Endodermal cell (in vitro differentiated cells): ENCODE data around the gene OR4D6. TPM values are rescaled to one million over a fixed set of nuclear protein-coding genes. Genes with fewer than 3 reads are reported as not detected.

Source experiments
- DNase-seq: peaks from one replicate; pipeline ENCODE4 v3.0.0-alpha.2; 2017
- H3K27ac ChIP-seq: 2 replicates; pipeline ENCODE4 v1.5.1; 2013; ENCODE audit warnings: mild to moderate bottlenecking, low read depth, low read length, moderate library complexity
- H3K27me3 ChIP-seq: 2 replicates; pipeline ENCODE4 v1.6.1; 2013; ENCODE audit warnings: mild to moderate bottlenecking, low read length, moderate library complexity; ENCODE audit not compliant: insufficient read depth, control insufficient read depth, poor library complexity, severe bottlenecking
- H3K36me3 ChIP-seq: 2 replicates; pipeline ENCODE4 v1.7.0; 2013; ENCODE audit warnings: mild to moderate bottlenecking, low read length, moderate library complexity; ENCODE audit not compliant: control insufficient read depth, insufficient read depth
- H3K4me1 ChIP-seq: one replicate; pipeline ENCODE4 v1.7.0; 2013; ENCODE audit warnings: low read length; ENCODE audit not compliant: control insufficient read depth, insufficient read depth
- H3K4me3 ChIP-seq: 2 replicates; pipeline ENCODE4 v1.5.1; 2013; ENCODE audit warnings: mild to moderate bottlenecking, low read length, moderate library complexity
- H3K9ac ChIP-seq: 2 replicates; pipeline ENCODE4 v1.6.1; 2013; ENCODE audit warnings: mild to moderate bottlenecking, low read length, moderate library complexity; ENCODE audit not compliant: poor library complexity, severe bottlenecking; ENCODE audit errors: extremely low read depth
- H3K9me3 ChIP-seq: 2 replicates; pipeline ENCODE4 v1.6.1; 2013; ENCODE audit warnings: mild to moderate bottlenecking, low read length, moderate library complexity; ENCODE audit not compliant: control insufficient read depth
- H3K27ac Mint-ChIP-seq: 2 replicates; pipeline ENCODE4 v1.8.0; 2020; ENCODE audit warnings: mixed read lengths
- H3K27me3 Mint-ChIP-seq: 2 replicates; pipeline ENCODE4 v1.8.0; 2021; ENCODE audit warnings: mild to moderate bottlenecking, mixed read lengths; ENCODE audit not compliant: insufficient read depth
- H3K36me3 Mint-ChIP-seq: 2 replicates; pipeline ENCODE4 v1.8.0; 2020; ENCODE audit warnings: low read depth, mixed read lengths
- H3K4me1 Mint-ChIP-seq: 2 replicates; pipeline ENCODE4 v1.8.0; 2020; ENCODE audit warnings: mixed read lengths
- H3K4me3 Mint-ChIP-seq: 2 replicates; pipeline ENCODE4 v1.8.0; 2020; ENCODE audit warnings: mild to moderate bottlenecking, moderate library complexity, mixed read lengths
- H3K9me3 Mint-ChIP-seq: 2 replicates; pipeline ENCODE4 v1.8.0; 2020; ENCODE audit warnings: mild to moderate bottlenecking, mixed read lengths
- total RNA-seq, 2 donors: library from RNA; stranded (reverse); fragmentation: NEBNext Ultra II Directional in 1 of 2; extraction: Animal tissue kit (Norgen Biotek cat#: 25700) in 1 of 2; gene quantifications; 2 replicates in 1 of 2; 3 replicates in 1 of 2; pipeline ENCODE4 v1.2.1, GENCODE V29; 2021
- TF ChIP-seq, protein P1 (sequence below): fragments of 200-600 bp; sonication (generic); conservative IDR thresholded peaks from 2 replicates; pipeline ENCODE4 v1.5.0; 2021; ENCODE audit warnings: antibody characterized with exemption, mild to moderate bottlenecking

OR4D6 gene
- total RNA-seq, 2 donors from 2014 or later = not detected

DNA sequence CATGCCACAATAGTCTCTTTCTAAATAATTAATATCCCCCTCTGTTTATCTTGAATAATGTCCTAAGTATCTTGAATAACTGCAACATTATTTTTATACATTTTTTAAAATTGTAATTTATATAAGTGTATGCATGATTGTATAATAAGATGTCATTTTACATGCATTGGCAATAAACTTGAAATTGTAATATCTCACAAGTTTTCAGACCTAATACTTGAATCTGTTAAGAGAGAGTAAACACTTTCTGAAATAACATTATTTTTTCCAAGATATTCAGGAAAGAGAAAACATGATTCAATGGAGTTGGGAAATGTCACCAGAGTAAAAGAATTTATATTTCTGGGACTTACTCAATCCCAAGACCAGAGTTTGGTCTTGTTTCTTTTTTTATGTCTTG is 46.5 kb downstream of the OR4D6 start, which contains the start of gene OR4D11:
Gene OR4D11, plus strand, starts transcription at position 301 of the 400 bp plus-strand sequence. Its CDS starts 0 bp downstream, at position 301.
- H3K27me3 ChIP-seq = no peaks in the 10 kb centered on the region
- H3K9ac ChIP-seq = no peak within 1 kb of the TSS
- no peak within 1 kb of the TSS for H3K4me3 ChIP-seq
- Mint-ChIP-seq H3K27ac (no peak within 1 kb of the TSS), H3K9me3 (no peaks in the 10 kb centered on the region), H3K4me1 (no peaks in the 10 kb centered on the region), H3K27me3 (no peaks in the 10 kb centered on the region), H3K4me3 (no peak within 1 kb of the TSS), H3K36me3 (no peaks in the 10 kb centered on the region)
- no peaks in the 10 kb centered on the region for H3K9me3 ChIP-seq
- TF ChIP-seq, protein P1, sequence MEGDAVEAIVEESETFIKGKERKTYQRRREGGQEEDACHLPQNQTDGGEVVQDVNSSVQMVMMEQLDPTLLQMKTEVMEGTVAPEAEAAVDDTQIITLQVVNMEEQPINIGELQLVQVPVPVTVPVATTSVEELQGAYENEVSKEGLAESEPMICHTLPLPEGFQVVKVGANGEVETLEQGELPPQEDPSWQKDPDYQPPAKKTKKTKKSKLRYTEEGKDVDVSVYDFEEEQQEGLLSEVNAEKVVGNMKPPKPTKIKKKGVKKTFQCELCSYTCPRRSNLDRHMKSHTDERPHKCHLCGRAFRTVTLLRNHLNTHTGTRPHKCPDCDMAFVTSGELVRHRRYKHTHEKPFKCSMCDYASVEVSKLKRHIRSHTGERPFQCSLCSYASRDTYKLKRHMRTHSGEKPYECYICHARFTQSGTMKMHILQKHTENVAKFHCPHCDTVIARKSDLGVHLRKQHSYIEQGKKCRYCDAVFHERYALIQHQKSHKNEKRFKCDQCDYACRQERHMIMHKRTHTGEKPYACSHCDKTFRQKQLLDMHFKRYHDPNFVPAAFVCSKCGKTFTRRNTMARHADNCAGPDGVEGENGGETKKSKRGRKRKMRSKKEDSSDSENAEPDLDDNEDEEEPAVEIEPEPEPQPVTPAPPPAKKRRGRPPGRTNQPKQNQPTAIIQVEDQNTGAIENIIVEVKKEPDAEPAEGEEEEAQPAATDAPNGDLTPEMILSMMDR = no peak
- DNase-seq = no peak
- H3K4me1 ChIP-seq = no peaks in the 10 kb centered on the region
- no peak within 1 kb of the TSS for H3K27ac ChIP-seq
- H3K36me3 ChIP-seq = no peaks in the 10 kb centered on the region

Other genes with a start within 250 kb of the OR4D6 start
- gene MPEG1, start 244.0 kb upstream of the OR4D6 start, total RNA-seq = not detected
- not detected for gene OR5AN1, start 98.1 kb upstream of the OR4D6 start, total RNA-seq
- not detected for gene OR5A2, start 30.5 kb upstream of the OR4D6 start, total RNA-seq
- gene OR5A1, start 20.5 kb upstream of the OR4D6 start, total RNA-seq = not detected
- not detected for gene OR4D10, start 16.4 kb downstream of the OR4D6 start, total RNA-seq
- not detected for gene OR4D11, start 46.6 kb downstream of the OR4D6 start, total RNA-seq
- gene OR4D9, start 54.6 kb downstream of the OR4D6 start, total RNA-seq = not detected
- gene OSBP, start 158.8 kb downstream of the OR4D6 start, total RNA-seq = 10 to 100 TPM; 41.2 to 44.3 TPM
- 10 to 100 TPM; 41.0 to 45.7 TPM for gene PATL1, start 212.1 kb downstream of the OR4D6 start, total RNA-seq